ENCODE data around the gene C6orf136. TPM values are rescaled to one million over a fixed set of nuclear protein-coding genes. Genes with fewer than 3 reads are reported as not detected.
A peak's percentile ranks its signal among the peaks of the same experiment; 100 is the strongest.

C6orf136 gene
- total and polyA plus RNA-seq, 9 of the 15 experiments (the other 6 are each of a cell fraction or from before 2014, with no cell fraction given): 14.1 to 63.1 (median 18.4) TPM

- 0 out of 2 replicates have a peak, but pooled peaks have one; percentile 31 for TF ChIP-seq SMARCE1 (IDR thresholded peaks at IDR 0.05)
- peak; percentile 30; the same call in 1 of the 2 replicates for TF ChIP-seq ILF3 (IDR thresholded peaks at IDR 0.05; ENCODE audit: borderline replicate concordance)
- peak; percentile 39; the same call in 1 of the 2 replicates for TF ChIP-seq SPI1 (IDR thresholded peaks at IDR 0.05; ENCODE audit: borderline replicate concordance, low read depth, low read length)
- TF ChIP-seq POLR2A (conservative IDR thresholded peaks at IDR 0.05): peak; percentile 64
- TF ChIP-seq, protein P1, sequence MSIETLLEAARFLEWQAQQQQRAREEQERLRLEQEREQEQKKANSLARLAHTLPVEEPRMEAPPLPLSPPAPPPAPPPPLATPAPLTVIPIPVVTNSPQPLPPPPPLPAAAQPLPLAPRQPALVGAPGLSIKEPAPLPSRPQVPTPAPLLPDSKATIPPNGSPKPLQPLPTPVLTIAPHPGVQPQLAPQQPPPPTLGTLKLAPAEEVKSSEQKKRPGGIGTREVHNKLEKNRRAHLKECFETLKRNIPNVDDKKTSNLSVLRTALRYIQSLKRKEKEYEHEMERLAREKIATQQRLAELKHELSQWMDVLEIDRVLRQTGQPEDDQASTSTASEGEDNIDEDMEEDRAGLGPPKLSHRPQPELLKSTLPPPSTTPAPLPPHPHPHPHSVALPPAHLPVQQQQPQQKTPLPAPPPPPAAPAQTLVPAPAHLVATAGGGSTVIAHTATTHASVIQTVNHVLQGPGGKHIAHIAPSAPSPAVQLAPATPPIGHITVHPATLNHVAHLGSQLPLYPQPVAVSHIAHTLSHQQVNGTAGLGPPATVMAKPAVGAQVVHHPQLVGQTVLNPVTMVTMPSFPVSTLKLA (conservative IDR thresholded peaks at IDR 0.05): 0 out of 4 replicates have a peak, but pooled peaks have one; percentile 21 to 22
- TF ChIP-seq JUND (IDR thresholded peaks at IDR 0.05; ENCODE audit: borderline replicate concordance, low read depth, low read length): 0 out of 2 replicates have a peak, but pooled peaks have one; percentile 34
- 0 out of 3 replicates have a peak, but pooled peaks have one; percentile 16 for TF ChIP-seq JUND (tag; IDR thresholded peaks at IDR 0.05; ENCODE audit: borderline replicate concordance, low read depth, low read length)
- 0 out of 2 replicates have a peak, but pooled peaks have one; percentile 15 for TF ChIP-seq RBFOX2 (IDR thresholded peaks at IDR 0.05; ENCODE audit: low read depth, low read length)
- TF ChIP-seq ZNF551 (CRISPR knock-in tag; IDR thresholded peaks at IDR 0.05): peak; percentile 80
- 0 out of 2 replicates have a peak, but pooled peaks have one; percentile 22 for TF ChIP-seq PML (IDR thresholded peaks at IDR 0.05; ENCODE audit: low read length)
- peak; percentile 88; the same call in 1 of the 2 replicates for TF ChIP-seq CAMTA2 (CRISPR knock-in tag; conservative IDR thresholded peaks at IDR 0.05)
- TF ChIP-seq RAD51 (IDR thresholded peaks at IDR 0.05; ENCODE audit: borderline replicate concordance, low read depth): no peak
- TF ChIP-seq, protein P2, sequence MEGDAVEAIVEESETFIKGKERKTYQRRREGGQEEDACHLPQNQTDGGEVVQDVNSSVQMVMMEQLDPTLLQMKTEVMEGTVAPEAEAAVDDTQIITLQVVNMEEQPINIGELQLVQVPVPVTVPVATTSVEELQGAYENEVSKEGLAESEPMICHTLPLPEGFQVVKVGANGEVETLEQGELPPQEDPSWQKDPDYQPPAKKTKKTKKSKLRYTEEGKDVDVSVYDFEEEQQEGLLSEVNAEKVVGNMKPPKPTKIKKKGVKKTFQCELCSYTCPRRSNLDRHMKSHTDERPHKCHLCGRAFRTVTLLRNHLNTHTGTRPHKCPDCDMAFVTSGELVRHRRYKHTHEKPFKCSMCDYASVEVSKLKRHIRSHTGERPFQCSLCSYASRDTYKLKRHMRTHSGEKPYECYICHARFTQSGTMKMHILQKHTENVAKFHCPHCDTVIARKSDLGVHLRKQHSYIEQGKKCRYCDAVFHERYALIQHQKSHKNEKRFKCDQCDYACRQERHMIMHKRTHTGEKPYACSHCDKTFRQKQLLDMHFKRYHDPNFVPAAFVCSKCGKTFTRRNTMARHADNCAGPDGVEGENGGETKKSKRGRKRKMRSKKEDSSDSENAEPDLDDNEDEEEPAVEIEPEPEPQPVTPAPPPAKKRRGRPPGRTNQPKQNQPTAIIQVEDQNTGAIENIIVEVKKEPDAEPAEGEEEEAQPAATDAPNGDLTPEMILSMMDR (IDR thresholded peaks at IDR 0.05 in 2 of 3, conservative IDR thresholded peaks at IDR 0.05 in 1 of 3; ENCODE audit: insufficient read depth in 2 of 3, low read depth in 1 of 3, low read length in 3 of 3): no peak
- TF ChIP-seq SUPT5H (IDR thresholded peaks at IDR 0.05): peak; percentile 62
- no peak for TF ChIP-seq PBX2 (CRISPR knock-in tag; IDR thresholded peaks at IDR 0.05; ENCODE audit: low read depth)
- TF ChIP-seq PBX2 (tag; conservative IDR thresholded peaks at IDR 0.05; ENCODE audit: low read depth): peak; percentile 43
- TF ChIP-seq, protein P3, sequence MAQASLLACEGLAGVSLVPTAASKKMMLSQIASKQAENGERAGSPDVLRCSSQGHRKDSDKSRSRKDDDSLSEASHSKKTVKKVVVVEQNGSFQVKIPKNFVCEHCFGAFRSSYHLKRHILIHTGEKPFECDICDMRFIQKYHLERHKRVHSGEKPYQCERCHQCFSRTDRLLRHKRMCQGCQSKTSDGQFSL (CRISPR knock-in tag; IDR thresholded peaks at IDR 0.05): 0 out of 2 replicates have a peak, but pooled peaks have one; percentile 35
- TF ChIP-seq, protein P3 (tag; IDR thresholded peaks at IDR 0.05): no peak
- no peak for TF ChIP-seq USF2 (CRISPR knock-in tag; IDR thresholded peaks at IDR 0.05)
- 0 out of 2 replicates have a peak, but pooled peaks have one; percentile 5 for TF ChIP-seq DMBX1 (CRISPR knock-in tag; IDR thresholded peaks at IDR 0.05; ENCODE audit: borderline replicate concordance)
Measured at GRCh38 chr6:30613251-30614043, 33.5 kb upstream of the C6orf136 start (continued).

All from K562 (cell line).